NCI-H2196 (cell line): ENCODE results near the gene SPDYE3.
"Not testable (repeated sequence)": the region's sequence is repeated elsewhere in the genome, so short reads cannot be mapped to it uniquely, and the experiment has no call there.

Experiments
- DNase-seq: peaks from one replicate; lab custom pipeline; 2025; ENCODE audit not compliant: unreplicated experiment; lab: John Stamatoyannopoulos, UW

SPDYE3 gene

DNA sequence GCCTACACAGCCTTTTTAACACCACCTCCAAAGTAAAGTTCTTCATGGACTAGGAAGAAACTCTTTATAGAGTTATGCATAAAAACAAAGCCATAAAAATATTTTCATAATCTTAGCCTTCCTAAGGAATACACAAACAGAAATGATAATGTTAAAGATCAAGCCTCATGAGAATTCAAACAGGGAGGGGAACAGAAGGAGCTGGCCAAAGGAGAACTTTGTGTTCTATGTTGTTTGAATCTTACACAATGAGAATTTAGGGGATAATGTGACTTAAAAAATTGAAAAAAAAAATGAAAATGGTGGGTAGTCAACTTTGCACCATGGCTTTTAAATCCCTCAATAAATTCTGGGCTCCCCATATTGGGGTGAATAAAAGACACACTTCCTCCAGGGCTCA is 41.3 kb downstream of the SPDYE3 start:
- DNase-seq, result no peak

DNA sequence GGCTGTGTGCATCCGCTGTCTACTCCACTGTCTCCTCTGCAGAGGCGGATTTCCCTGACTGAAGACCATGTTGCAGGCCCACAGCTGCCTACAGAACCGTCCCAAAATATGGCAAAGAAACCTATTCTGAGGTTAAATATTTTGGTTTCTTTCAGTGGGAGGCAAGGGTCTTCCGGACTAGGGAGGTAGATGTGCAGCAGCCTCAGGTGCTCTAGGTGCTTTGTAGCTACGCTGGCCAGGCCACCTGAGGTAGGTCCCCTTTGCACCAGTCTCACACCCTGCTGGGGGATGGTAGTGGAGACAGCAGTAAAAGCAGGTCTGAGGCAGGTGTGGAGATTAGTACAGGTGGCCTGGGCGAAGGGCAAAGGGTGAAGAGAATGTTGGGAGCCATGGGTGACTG is 42.3 kb downstream of the SPDYE3 start:
- no peak for DNase-seq

DNA sequence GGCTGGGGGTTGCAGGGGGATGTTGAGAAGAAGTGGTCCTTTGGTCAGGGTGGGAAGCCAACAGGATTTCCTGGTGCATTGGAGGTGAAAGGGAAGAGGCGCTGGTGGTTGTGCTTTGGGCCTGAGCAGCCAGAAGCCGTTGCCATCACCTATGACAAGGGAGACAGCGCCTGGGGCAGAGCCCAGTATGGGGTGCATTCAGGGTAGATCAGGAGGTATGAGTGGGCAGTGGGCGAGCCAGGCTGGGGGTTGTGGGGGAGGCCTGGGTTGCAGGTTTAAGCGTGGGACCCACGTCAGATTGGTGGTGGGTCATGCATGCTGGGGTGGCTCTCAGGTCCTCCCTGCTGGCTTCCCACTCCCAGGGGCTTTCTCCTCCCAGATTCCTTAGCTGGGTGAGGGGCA is 44.2 kb downstream of the SPDYE3 start:
- no peak for DNase-seq

DNA sequence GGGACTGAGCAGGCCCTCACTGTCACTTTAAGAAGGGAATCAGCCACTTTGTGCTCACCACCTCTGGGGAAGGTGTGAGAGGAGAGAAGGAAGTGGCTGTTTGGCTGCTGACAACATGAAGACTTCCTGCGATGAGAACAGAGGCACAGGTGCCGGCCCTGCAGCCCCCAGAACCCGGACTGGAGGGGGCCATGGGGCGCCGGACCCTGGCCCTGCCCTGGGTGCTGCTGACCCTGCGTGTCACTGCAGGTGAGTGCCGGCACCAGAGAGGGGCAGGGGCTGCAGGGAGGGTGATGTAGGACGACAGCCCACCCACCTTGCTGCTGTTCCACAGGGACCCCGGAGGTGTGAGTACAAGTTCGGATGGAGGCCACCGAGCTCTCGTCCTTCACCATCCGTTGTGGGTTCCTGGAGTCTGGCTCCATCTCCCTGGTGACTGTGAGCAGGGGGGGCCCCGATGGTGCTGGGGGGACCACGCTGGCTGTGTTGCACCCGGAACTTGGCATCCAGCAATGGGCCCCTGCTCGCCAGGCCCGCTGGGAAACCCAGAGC is 44.8 kb downstream of the SPDYE3 start:
- DNase-seq, result not testable (repeated sequence)

DNA sequence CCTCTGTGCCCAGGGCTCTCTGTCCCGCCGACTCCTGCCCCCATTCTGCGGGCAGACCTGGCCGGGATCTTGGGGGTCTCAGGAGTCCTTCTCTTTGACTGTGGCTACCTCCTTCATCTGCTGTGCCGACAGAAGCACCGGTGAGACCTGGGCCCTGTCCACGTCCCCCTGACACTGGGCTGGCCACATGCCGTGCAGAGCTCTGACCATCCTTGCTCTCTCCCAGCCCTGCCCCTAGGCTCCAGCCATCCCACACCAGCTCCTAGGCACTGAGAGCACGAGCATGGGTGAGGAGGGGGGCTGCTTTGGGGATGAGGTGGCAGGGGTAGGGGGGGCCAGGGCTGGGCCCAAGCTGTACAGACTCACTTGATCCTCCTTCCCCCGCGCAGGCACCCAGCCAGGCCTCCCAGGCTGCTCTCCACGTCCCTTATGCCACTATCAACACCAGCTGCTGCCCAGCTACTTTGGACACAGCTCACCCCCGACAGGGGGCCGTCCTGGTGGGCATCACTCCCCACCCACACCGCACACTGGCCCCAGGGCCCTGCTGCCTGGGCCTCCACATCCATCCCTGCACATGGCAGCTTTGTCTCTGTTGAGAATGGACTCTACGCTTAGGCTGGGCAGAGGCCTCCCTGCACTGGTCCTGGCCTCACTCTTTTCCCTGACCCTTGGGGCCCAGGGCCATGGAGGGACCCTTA is 45.6 kb downstream of the SPDYE3 start:
- no peak for DNase-seq

DNA sequence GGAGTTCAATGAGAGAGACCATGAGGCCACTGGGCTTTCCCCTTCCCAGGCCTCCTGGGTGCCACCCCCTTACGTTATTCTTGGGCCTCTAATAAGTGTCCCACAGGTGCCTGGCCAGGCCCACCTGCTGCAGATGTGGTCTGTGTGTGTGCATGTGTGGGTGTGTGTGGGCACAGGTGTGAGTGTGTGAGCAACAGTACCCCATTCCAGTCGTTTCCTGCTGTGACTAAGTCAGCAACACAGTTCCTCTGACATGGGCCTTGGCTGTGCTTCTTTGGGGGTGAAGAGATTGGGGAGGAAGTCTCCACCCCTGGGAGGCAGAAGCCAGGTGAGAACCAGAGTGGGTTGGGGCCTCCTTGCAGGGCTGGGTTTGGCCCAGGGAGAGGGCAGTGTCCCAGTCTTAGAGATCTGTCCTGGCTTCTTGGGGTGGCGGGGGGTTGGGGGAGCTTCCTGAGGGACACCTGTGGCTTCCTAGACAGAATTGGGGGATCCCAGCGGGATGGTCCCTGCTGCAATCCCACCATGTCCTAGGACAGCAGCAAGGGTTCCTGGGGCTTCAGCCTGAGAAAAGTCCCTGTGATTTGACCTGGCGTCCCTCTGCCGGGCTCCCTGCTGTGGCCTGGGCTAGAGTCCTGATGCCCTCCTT is 46.3 kb downstream of the SPDYE3 start:
- DNase-seq, result no peak

- DNase-seq, result no peak
Observed at GRCh38 chr7:100356416-100357068, 49.0 kb downstream of the SPDYE3 start.

DNA sequence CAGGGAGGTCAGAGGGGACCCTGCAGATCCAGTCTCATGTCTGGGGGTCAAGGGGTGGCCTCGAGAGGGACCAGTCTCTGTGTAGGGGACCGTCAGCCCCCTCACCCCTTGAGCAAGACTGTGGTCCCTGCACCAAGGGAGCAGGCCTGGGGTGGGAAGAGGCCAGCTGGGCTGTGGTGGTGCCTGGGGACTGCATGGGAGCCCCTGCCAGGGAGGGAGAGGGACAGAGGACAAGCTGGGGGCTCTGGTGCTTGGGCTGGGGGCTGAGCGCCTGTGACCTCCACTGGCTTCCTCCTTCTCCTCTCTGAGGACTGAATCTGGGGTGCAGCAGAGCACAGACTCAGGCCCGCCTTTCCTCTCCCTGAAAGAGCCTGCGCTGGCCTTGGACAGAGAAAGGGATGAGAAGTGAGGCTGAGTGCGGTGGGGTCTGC is 49.6 kb downstream of the SPDYE3 start:
- no peak for DNase-seq

DNA sequence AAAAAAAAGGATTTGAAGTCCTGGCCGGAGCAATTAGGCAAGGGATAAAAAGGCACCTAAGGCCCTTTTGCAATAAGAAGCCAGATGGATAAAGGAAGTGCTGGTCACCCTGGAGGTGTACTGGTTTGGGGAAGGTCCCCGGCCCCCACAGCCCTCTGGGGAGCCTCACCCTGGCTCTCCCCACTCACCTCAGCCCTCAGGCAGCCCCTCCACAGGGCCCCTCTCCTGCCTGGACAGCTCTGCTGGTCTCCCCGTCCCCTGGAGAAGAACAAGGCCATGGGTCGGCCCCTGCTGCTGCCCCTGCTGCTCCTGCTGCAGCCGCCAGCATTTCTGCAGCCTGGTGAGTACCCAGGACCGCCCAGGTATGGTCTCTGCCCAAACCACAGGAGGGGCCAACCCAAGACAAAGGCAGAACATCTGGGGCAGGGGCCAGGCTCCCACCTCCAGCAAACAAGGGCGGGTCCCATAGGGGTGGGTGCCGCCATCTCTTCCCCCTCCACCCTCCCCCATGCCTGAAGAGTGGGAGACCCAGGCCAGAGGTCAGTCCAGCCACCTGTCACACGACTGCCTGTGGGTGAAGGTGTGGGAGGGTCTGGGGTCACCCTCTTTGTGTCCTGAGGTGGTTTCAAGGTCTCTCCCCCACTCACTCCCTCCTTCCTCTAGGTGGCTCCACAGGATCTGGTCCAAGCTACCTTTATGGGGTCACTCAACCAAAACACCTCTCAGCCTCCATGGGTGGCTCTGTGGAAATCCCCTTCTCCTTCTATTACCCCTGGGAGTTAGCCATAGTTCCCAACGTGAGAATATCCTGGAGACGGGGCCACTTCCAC is 50.7 kb downstream of the SPDYE3 start, which contains the start of gene PILRB:
Gene PILRB (plus strand): TSS at position 91 of the 830 bp plus-strand sequence. CDS start 186 bp downstream, at position 277.
- no peak for DNase-seq

DNA sequence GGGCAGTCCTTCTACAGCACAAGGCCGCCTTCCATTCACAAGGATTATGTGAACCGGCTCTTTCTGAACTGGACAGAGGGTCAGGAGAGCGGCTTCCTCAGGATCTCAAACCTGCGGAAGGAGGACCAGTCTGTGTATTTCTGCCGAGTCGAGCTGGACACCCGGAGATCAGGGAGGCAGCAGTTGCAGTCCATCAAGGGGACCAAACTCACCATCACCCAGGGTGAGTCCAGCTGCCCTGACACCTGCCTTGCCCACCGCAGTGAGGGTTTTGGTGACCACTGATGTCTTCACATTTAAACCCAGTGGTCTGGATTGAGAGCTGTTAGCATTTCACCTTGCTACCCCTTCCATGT is 51.3 kb downstream of the SPDYE3 start:
- no peak for DNase-seq

DNA sequence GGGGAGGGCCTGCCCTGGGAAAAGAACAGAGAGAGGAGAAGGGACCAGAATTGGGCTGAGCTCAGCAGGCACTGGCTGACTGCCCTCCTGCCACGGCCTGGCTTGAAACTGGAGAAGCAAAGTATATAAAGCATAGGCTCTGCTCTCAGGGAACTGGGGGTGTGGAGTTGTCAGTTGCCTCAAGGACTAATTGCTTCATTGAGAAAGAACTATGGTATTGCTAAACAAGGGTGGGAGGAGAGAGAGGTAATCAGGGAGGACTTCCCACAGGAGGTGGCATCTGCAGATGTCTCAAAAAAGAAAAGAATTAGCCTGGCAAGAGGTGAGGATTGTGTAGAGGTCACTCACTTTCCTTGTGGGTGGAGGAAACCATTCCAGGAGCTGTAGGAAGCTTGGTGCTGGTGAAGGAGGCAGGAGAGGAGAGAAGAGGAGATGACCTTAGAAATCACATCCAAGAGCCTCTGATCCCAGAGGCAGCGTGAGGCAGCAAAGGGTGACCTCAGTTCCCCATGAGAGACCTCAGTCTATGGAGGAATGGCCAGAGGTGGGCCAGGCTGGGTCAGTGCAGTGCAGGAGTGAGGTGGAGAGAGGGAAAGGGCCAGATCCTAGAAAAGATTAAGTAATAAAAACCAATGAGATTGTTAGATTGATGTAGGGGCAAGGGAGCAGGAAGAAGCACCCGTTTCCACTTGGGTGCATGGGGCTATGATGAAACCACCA is 52.8 kb downstream of the SPDYE3 start:
- no peak for DNase-seq

DNA sequence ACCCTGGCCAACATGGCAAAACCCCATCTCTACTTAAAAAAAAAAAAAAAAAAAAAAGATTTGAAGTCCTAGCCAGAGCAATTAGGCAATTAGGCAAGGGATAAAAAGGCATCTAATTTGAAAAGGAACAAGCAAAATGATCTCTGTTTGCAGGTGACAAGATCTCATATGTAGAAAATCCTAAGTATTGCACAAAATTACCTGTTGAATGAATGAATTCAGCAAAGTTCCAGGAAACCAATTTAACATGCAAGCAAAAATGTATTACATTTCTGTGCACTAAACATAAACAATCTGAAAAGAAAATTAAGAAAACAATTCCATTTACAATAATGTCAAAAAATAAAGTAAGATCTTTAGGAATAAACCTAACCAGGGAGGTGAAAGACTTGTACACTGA is 55.6 kb downstream of the SPDYE3 start:
- DNase-seq, result no peak

DNA sequence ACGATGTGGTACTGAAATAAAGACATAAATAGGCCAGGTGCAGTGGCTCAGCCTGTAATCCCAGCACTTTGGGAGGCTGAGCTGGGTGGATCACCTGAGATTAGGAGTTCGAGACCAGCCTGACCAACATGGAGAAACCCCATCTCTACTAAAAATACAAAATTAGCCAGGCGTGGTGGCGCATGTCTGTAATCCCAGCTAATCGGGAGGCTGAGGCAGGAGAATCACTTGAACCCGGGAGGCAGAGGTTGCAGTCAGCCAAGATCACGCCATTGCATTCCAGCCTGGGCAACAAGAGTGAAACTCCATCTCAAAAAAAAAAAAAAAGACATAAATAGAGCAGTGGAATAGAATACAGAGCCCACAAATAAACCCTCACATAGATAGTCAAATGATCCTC is 56.3 kb downstream of the SPDYE3 start:
- DNase-seq, result not testable (repeated sequence)

GRCh38 chr7:100364480-100364879 is 57.0 kb downstream of the SPDYE3 start:
- no peak for DNase-seq

GRCh38 chr7:100365998-100366367 is 58.5 kb downstream of the SPDYE3 start:
- DNase-seq, result not testable (repeated sequence)

DNA sequence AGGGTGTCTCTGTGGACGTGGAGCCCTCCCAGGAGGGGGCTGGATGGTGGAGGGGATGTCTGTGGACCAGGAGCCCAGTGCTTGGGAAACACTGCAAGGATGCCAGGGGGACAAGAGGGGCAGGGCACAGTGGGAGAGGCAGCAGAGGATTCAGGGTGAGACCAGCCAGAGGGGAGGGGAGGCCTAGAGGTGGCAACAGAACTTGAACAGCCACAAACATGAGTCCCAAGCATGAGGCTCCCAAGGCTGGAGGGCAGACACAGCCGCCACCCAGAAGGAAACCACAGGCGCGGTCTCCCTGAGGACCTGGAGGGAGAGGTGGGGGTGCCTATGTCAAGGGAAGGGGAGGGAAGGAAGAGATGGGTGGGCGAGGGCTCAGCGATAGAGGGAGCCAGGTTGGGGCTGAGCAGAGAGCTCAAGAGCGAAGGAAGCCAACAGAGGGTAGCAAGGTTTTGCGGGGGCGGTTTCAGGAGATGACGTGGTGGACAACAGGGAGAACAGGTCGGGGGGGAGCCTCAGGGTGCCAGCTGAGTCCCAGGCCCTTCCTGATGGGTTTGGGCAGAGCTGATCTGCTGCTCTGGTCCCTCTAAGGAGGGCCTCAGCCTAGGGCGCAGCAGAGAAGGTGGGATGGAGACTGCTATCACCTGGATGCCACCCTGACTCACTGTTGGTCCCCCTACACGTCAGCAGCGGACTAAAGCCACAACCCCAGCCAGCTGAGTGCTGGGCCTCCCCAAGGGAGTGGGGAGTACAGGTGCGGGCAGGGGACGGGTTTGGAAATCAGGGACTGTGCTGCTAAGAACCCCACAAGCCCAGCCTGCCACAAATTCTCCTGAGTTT is 59.1 kb downstream of the SPDYE3 start:
- no peak for DNase-seq

GRCh38 chr7:100367251-100367620 is 59.7 kb downstream of the SPDYE3 start:
- no peak for DNase-seq

GRCh38 chr7:100367676-100368613 is 60.4 kb downstream of the SPDYE3 start:
- no peak for DNase-seq

GRCh38 chr7:100369105-100369504 is 61.6 kb downstream of the SPDYE3 start:
- DNase-seq, result no peak
